K562 (cell line): Measurements from ENCODE around the gene NLRP7. TPM values are rescaled to one million over a fixed set of nuclear protein-coding genes. Genes with fewer than 3 reads are reported as not detected.

Source experiments
- ATAC-seq: fragments of 200-7000 bp; cut with Tn5 transposase; 3 replicates; pipeline ENCODE4 v1.9.1; 2020; ENCODE audit warnings: moderate library complexity
- BruUV-seq: library from RNA; stranded (reverse); fragments of 400-500 nt; replicated peaks from 2 replicates; lab custom pipeline; 2021; lab: Mats Ljungman, UMichigan
- CTCF ChIA-PET: fragments of 300-600 bp; formaldehyde crosslinking; extraction: SDS; loops from one replicate; lab custom pipeline; 2021; ENCODE audit warnings: low intra/inter-chr PET ratio; lab: Yijun Ruan, JAX
- POLR2A ChIA-PET: fragments of 300-600, 350-650 bp; sonication (Branson Sonifier 250); formaldehyde crosslinking; extraction: SDS; loops from one replicate; lab custom pipeline; 2021; ENCODE audit warnings: antibody characterized with exemption, inconsistent platforms; lab: Yijun Ruan, JAX
- DNase-seq, 4 experiments: peaks; one replicate each; pipeline versions ENCODE4 v3.0.0 to v3.0.0-alpha.2; 2011 to 2018; ENCODE audit warnings: low spot score in 3 of 4, mixed read lengths in 3 of 4; ENCODE audit errors: extremely low read depth in 1 of 4
- FAIRE-seq: peaks from 2 replicates; lab custom pipeline; 2011; peaks lifted over from hg19 to GRCh38; lab: Jason Lieb, UNC
- H2AFZ ChIP-seq: 2 replicates; pipeline ENCODE4 v1.6.0; 2011; ENCODE audit warnings: low read depth, low read length, control low read depth, inconsistent platforms
- H3K27ac ChIP-seq: fragments of 200-600 bp; 3 replicates; pipeline ENCODE4 v1.8.0; 2011; ENCODE audit warnings: low read depth, mild to moderate bottlenecking, control low read depth, inconsistent platforms, low read length, moderate library complexity, mixed read lengths; ENCODE audit errors: extremely low read depth
- H3K27me3 ChIP-seq, 2 experiments: fragments of 300-600 bp in 1 of 2; 2 replicates in 1 of 2; 3 replicates in 1 of 2; pipeline versions ENCODE4 v1.6.0 to v1.8.0; 2011; ENCODE audit warnings: inconsistent platforms in 2 of 2, low read length in 2 of 2, mild to moderate bottlenecking in 1 of 2, mixed read lengths in 1 of 2, moderate library complexity in 1 of 2; ENCODE audit not compliant: control insufficient read depth in 2 of 2, insufficient read depth in 2 of 2
- H3K36me3 ChIP-seq: fragments of 300-600 bp; 3 replicates; pipeline ENCODE4 v1.8.0; 2011; ENCODE audit warnings: mild to moderate bottlenecking, low read length, inconsistent platforms; ENCODE audit not compliant: control insufficient read depth, insufficient read depth
- H3K4me1 ChIP-seq, 2 experiments: fragments of 200-600 bp in 1 of 2; replicated peaks in 1 of 2; 2 replicates in 1 of 2; 3 replicates in 1 of 2; pipeline versions ENCODE4 v1.5.1 to v1.8.0; 2011; ENCODE audit warnings: inconsistent platforms in 2 of 2, low read length in 2 of 2, mild to moderate bottlenecking in 1 of 2, mixed read lengths in 1 of 2, moderate library complexity in 1 of 2; ENCODE audit not compliant: control insufficient read depth in 2 of 2, insufficient read depth in 2 of 2
- H3K4me2 ChIP-seq: 2 replicates; pipeline ENCODE4 v1.6.1; 2011; ENCODE audit warnings: low read length, control low read depth, inconsistent platforms, mixed read lengths; ENCODE audit not compliant: insufficient read depth
- H3K4me3 ChIP-seq: fragments of 200-600 bp; sonication (generic), shearing (Covaris generic); 2 replicates; pipeline ENCODE4 v1.5.1; 2016; ENCODE audit warnings: control low read depth, inconsistent platforms
- H3K79me2 ChIP-seq: fragments of 200-600 bp; 3 replicates; pipeline ENCODE4 v1.8.0; 2011; ENCODE audit warnings: low read length, inconsistent platforms; ENCODE audit not compliant: control insufficient read depth, insufficient read depth
- H3K9ac ChIP-seq, 2 experiments: 2 replicates each; pipeline versions ENCODE4 v1.6.0 to v1.6.1; 2011; ENCODE audit warnings: low read depth in 2 of 2, low read length in 2 of 2, control low read depth in 1 of 2, inconsistent platforms in 1 of 2, mild to moderate bottlenecking in 1 of 2, mixed read lengths in 1 of 2; ENCODE audit not compliant: insufficient read depth in 1 of 2
- H3K9me1 ChIP-seq: one replicate; pipeline ENCODE4 v1.6.0; 2011; ENCODE audit warnings: inconsistent platforms, mild to moderate bottlenecking, low read length, moderate library complexity; ENCODE audit not compliant: control insufficient read depth, insufficient read depth
- H3K9me3 ChIP-seq: replicated peaks from 2 replicates; pipeline ENCODE4 v1.5.1; 2011; ENCODE audit warnings: low read depth, low read length, inconsistent platforms; ENCODE audit not compliant: control insufficient read depth, insufficient read depth
- H4K20me1 ChIP-seq: replicated peaks from 2 replicates; pipeline ENCODE4 v1.6.1; 2011; ENCODE audit warnings: low read length, inconsistent platforms, mixed read lengths; ENCODE audit not compliant: control insufficient read depth, insufficient read depth
- KAT2B ChIP-seq: IDR thresholded peaks from one replicate; pipeline ENCODE4 v1.6.1; 2012; ENCODE audit warnings: low read depth, mild to moderate bottlenecking, control low read depth, inconsistent platforms, low read length, moderate library complexity
- TAF9B ChIP-seq: fragments of 450-650 bp; IDR thresholded peaks from 2 replicates; pipeline ENCODE4 v1.6.1; 2018; ENCODE audit warnings: mild to moderate bottlenecking; ENCODE audit not compliant: partially characterized antibody
- WGBS: fragments of 100-300 bp; shearing (Covaris generic); methylation state at CpG from one replicate; pipeline ENCODE4 v1.1.6; 2016; ENCODE audit warnings: low coverage, mixed read lengths; ENCODE audit not compliant: insufficient coverage; ENCODE audit errors: missing lambda C conversion rate; 5-methylcytosine and 5-hydroxymethylcytosine counted together
- in situ Hi-C: fragments of 300-500 bp; cut with MboI; formaldehyde crosslinking; loops from 4 replicates; pipeline ENCODE4 v1.15.0; 2018; ENCODE audit warnings: inconsistent platforms, mixed read lengths
- intact Hi-C: fragments of 100-400 bp; cut with micrococcal nuclease; formaldehyde crosslinking; loops from 2 replicates; pipeline ENCODE4 v1.14.2; 2022
- polyA plus RNA-seq, 8 experiments: library from polyadenylated mRNA; depleted of rRNA in 4 of 8; stranded (reverse) in 5 of 8; unstranded in 3 of 8; fragments of >200 nt; fragmentation: Nextera tagmentation in 2 of 8; fragmentation: Illumina TruSeq in 1 of 8; extraction: Ambion mirVana in 2 of 8; extraction: Trizol in 1 of 8; gene quantifications; 2 replicates each; pipeline versions ENCODE4 v1.2.1 to v1.2.3, GENCODE V29; 2011 to 2014; ENCODE audit warnings: inconsistent platforms in 1 of 8, missing spikeins in 1 of 8
- total RNA-seq, 7 experiments: library from RNA; depleted of rRNA in 6 of 7; stranded (reverse); fragments of >200 nt in 6 of 7; fragmentation: Illumina TruSeq in 2 of 7; extraction: Trizol in 2 of 7; gene quantifications; 2 replicates each; pipeline versions ENCODE4 v1.2.1 to v1.2.3, GENCODE V29; 2011 to 2021; ENCODE audit warnings: low replicate concordance in 1 of 7
- TF ChIP-seq, protein P1 (sequence below), 2 experiments: fragments of 450-650 bp; formaldehyde crosslinking in 1 of 2; IDR thresholded peaks; 2 replicates each; pipeline versions ENCODE4 v1.4.0 to v1.6.1; 2014 to 2020; ENCODE audit warnings: mild to moderate bottlenecking in 2 of 2, borderline replicate concordance in 1 of 2, low read depth in 1 of 2
- TF ChIP-seq, protein P2 (sequence below): sonication (generic); formaldehyde crosslinking; IDR thresholded peaks from 2 replicates; pipeline ENCODE4 v1.8.0; 2022; ENCODE audit warnings: mild to moderate bottlenecking, missing genetic modification reagents

NLRP7 gene
- total and polyA plus RNA-seq, 9 of the 15 experiments (the other 6 are each of a cell fraction or from before 2014, with no cell fraction given) = 0.03 to 0.22 (median 0.09) TPM; not detected in 3

DNA sequence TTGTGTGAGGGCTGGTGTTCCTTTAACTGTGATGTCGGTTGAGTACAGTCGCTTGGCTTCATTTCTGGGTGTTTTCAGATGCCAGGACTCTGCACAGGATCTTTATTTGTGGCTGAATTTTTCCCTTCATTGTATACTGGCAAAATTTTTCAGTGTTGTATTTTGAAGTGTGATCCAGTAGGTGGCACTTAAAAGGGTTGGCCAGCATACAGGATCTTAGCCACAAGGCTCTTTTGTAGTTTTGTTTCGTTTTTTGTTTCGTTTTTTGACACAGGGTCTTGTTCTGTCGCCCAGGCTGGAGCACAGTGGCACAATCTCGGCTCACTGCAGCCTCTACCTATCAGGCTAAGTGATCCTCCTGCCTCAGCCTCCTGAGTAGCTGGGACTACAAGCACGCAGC lies 64.6 kb downstream of the NLRP7 start:
- no peak for ATAC-seq
- Histone ChIP-seq H3K4me3 (no peak overlapping the region), H3K4me2 (no peak overlapping the region), H3K27me3 (peaks cover 7 to 20% of the 10 kb centered on the region in 2 experiments), H3K9me3 (no peaks in the 10 kb centered on the region), H3K79me2 (no peaks in the 10 kb centered on the region), H3K9me1 (no peaks in the 10 kb centered on the region), H3K4me1 (peaks cover 0 to 15% of the 10 kb centered on the region in 2 experiments; a peak in 3 of 5 replicates), H3K27ac (no peak overlapping the region), H3K9ac (no peak overlapping the region), H2AFZ (peak overlapping the region; percentile 62), H4K20me1 (no peaks in the 10 kb centered on the region), H3K36me3 (no peaks in the 10 kb centered on the region)
- POLR2A ChIA-PET = no interaction called here
- CTCF ChIA-PET = interaction anchor here (0.6 to 1.7 kb wide), 2 partner anchors 216 to 380 kb away, joined by 3 to 5 read pairs; no protein-coding TSS in a partner anchor
- 33% methylated on average over 6 of the region's 7 CpGs for WGBS
- DNase-seq = no peak
- no peak for FAIRE-seq
- intact Hi-C loops (loop anchor here (10.0 kb wide), 2 partner anchors 162 to 208 kb away; no protein-coding TSS in a partner anchor), in situ Hi-C loops (loop anchor here (5.0 kb wide), 1 partner anchor 40 kb away; no protein-coding TSS in a partner anchor)
- no TSS peak for BruUV-seq
- TF ChIP-seq KAT2B (no peak), TAF9B (no peak)
- TF ChIP-seq, protein P1, sequence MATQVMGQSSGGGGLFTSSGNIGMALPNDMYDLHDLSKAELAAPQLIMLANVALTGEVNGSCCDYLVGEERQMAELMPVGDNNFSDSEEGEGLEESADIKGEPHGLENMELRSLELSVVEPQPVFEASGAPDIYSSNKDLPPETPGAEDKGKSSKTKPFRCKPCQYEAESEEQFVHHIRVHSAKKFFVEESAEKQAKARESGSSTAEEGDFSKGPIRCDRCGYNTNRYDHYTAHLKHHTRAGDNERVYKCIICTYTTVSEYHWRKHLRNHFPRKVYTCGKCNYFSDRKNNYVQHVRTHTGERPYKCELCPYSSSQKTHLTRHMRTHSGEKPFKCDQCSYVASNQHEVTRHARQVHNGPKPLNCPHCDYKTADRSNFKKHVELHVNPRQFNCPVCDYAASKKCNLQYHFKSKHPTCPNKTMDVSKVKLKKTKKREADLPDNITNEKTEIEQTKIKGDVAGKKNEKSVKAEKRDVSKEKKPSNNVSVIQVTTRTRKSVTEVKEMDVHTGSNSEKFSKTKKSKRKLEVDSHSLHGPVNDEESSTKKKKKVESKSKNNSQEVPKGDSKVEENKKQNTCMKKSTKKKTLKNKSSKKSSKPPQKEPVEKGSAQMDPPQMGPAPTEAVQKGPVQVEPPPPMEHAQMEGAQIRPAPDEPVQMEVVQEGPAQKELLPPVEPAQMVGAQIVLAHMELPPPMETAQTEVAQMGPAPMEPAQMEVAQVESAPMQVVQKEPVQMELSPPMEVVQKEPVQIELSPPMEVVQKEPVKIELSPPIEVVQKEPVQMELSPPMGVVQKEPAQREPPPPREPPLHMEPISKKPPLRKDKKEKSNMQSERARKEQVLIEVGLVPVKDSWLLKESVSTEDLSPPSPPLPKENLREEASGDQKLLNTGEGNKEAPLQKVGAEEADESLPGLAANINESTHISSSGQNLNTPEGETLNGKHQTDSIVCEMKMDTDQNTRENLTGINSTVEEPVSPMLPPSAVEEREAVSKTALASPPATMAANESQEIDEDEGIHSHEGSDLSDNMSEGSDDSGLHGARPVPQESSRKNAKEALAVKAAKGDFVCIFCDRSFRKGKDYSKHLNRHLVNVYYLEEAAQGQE (IDR thresholded peaks at IDR 0.05; ENCODE audit: borderline replicate concordance) = peak; percentile 12; the same call in 1 of the 2 replicates
- TF ChIP-seq, protein P1 (CRISPR knock-in tag; IDR thresholded peaks at IDR 0.05; ENCODE audit: low read depth) = no peak
- TF ChIP-seq, protein P2, sequence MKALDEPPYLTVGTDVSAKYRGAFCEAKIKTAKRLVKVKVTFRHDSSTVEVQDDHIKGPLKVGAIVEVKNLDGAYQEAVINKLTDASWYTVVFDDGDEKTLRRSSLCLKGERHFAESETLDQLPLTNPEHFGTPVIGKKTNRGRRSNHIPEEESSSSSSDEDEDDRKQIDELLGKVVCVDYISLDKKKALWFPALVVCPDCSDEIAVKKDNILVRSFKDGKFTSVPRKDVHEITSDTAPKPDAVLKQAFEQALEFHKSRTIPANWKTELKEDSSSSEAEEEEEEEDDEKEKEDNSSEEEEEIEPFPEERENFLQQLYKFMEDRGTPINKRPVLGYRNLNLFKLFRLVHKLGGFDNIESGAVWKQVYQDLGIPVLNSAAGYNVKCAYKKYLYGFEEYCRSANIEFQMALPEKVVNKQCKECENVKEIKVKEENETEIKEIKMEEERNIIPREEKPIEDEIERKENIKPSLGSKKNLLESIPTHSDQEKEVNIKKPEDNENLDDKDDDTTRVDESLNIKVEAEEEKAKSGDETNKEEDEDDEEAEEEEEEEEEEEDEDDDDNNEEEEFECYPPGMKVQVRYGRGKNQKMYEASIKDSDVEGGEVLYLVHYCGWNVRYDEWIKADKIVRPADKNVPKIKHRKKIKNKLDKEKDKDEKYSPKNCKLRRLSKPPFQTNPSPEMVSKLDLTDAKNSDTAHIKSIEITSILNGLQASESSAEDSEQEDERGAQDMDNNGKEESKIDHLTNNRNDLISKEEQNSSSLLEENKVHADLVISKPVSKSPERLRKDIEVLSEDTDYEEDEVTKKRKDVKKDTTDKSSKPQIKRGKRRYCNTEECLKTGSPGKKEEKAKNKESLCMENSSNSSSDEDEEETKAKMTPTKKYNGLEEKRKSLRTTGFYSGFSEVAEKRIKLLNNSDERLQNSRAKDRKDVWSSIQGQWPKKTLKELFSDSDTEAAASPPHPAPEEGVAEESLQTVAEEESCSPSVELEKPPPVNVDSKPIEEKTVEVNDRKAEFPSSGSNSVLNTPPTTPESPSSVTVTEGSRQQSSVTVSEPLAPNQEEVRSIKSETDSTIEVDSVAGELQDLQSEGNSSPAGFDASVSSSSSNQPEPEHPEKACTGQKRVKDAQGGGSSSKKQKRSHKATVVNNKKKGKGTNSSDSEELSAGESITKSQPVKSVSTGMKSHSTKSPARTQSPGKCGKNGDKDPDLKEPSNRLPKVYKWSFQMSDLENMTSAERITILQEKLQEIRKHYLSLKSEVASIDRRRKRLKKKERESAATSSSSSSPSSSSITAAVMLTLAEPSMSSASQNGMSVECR (CRISPR knock-in tag) = no peak
